Smooth muscle cell of the brain vasculature (primary cell): Measurements from ENCODE around the gene EMP1.

Experiments
- DNase-seq: peaks from one replicate; pipeline ENCODE4 v3.0.0-alpha.2; 2012; ENCODE audit warnings: low read depth, low spot score

EMP1 gene

DNA sequence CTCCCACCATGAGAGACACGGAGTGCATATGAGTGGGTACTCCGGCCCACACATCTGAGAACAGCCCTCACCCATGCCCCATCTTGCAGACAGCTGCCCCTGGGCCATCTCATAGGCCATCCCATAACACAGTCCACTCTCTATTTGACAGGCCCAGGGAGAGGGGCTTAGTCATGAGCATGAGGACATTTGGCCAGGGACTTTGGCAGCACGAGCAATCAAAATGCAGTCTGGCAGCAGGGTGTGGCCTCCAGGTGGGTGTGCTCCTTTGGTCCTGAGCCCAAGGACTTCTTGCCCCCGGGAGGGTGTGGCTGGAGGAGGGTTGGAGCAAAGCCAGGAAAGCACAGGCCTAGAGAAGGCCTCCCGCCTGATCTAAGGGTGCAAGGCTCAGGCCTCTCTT is 25.6 kb downstream of the EMP1 start:
- no peak for DNase-seq

DNA sequence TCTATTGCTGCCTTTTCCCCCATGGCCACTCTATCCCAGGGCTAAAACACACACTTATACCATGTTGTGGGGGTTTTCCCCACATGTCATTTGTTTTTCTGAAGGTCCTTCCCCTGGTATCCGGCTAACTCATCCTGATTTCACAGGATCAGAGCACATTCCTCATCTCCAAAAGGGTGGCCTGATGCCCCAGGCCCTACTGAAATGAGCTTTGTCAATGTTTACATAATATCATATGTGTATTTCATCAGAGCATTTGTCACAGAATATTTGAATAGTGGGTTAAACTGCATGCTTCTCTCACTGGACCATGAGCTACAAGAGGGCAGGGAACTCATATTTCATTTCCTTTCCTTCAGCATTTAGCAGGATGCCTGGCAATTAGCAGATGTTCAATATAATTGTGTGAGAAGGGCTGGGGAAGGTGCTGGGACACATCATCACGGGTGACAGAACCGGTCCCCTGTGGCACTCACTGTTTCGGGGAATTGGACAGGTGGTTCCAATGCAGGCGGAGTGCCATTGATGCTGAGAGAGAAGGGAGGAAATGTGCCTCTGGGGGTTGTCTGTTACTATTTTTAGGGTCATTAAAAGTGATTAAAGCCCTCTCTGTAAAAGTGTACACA is 26.8 kb downstream of the EMP1 start:
- no peak for DNase-seq

DNA sequence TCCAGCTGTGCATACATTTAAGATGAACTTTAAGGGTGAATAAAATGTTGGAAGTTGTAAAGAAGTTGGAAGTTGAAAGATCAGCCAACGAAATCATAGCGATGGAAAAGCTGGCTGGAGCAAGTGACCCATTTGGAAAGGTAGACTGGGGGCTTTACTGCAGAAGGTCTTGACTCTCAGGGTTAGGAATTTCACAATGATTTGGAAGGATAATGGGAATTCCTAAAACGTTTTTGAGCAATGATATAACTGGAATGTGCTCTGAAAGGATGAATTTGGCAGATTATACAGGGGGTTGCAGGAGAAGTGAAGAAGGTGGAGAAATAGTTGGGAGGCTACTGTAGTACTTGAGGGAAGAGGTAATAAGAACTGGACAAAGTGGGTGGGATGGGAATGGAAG is 27.4 kb downstream of the EMP1 start:
- DNase-seq, result no peak

DNA sequence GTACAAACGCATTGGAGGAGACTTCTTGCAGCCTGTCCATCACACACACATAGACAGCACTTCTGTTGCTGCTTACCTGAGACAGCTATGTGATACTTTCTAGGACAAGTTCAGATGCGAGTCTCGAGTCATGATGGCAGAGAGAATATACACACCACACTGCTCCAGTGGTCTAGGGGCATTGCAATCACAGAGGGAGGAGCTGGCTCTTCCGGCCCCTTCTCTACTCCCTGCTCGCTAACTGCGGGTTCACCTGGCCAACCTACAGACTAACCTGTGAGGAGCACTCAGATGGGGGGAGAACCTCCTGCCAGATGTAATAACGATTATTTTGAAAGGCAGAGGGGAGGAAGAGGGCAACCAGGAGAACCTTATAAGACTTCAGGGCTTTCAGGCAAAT is 30.7 kb downstream of the EMP1 start:
- DNase-seq, result no peak

DNA sequence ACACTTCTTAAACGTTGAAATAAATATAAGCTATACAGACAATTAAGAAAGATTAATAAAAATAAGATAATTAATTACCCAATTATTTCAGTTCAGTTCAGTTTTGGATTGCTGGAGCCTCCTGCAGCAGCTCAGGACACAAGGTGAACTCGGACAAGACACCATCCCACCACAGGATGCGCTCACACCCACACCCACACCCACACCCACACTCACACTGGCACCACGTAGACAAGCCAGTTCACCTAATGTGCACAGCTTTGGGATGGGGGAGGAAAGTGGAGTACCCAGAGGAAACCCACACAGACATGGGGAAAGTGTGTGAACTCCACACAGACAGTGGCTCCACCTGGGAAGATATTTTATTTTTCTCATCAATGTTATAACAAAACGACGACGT is 32.1 kb downstream of the EMP1 start:
- no peak for DNase-seq

DNA sequence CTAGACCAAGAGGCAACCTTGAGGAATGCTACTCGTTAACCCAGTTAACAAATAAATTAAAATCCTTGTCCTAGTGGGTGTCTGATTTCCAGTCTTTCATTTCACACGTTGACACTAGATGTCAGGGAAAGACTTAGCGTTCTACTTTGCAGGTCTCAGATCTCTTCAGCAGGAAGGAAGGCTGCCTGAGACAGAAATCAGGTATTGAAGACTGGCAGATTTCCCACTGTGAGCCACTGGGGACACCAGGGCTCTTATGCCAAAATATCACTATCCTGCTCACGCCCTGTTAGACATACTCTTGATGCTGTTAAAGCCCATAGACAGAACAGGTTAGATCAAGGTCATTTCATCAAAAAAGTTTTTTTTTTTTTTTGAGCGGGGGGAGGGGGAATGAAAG is 33.0 kb downstream of the EMP1 start:
- DNase-seq, result no peak

DNA sequence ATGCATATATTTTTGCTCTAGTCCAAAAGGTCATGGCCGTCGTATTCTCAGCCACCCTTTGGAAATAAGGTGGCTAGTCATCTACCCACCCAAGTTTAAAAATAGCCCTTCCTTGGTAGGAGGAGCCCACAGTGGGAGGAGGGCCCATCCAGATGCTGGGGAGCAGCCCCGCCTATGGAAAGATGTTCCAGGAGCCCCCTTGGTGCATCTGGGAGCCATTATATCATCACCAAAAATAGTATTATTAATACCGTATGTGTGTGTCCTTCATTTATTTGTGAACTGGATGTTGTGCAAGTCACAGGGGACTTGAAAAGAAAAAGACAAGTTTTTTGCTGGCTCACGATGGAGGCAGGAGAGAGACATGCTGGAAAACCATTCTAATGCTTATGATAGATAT is 34.0 kb downstream of the EMP1 start:
- DNase-seq, result no peak

DNA sequence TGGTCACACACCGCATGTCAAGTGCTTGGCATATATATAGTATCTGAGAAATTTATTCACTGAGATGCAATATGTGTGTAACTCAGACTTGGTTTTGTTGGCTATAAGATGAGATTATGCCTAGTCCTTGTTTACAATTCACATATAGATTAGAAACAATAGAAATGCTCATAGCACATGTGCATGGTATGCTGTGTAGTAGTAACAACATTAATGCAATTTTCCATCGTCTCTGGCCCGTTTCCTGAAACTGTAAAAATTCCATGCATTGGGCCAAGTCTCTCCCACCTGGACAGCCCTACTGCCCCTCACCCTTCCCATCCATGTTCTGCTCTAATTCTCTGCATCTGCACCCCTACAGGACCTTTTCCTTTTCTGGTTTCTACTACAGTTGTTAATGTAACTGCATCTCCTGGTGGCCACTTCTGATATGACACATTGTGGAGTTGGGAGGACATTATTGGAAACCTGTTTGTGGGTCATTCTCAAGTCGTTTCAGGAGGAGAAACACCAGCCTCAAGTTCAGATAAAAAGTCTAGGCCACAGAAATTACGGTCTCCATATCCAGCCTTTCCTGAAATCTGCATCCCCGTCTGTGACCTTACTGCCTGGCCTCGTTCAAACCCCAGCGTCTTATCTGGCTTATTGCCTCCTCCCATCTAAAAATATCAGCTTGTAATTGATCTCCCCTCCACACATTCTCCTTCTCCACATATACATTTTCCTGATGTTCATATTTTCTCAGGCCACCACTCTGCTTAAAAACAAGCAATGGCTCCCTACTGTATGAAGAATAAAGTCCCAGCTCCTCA is 37.5 kb downstream of the EMP1 start:
- peak; percentile 45 for DNase-seq

DNA sequence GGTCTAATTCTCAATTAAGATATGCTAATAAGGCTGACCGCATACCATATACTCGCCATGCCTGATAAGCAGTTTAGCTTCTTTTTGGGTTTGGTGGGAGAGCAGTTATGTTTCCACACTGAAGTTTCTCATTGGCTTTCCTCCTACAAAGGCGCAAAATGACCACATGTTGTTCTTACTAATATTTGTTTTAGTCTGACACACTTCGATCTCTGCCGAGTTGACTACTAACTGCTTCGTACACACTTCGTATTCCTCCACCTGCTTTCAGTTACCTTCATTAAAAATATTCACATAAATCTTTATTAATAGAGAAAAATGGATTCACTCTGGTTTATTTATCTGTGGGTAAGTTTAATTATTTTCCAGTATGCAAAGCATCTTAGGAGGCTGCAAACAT is 41.7 kb downstream of the EMP1 start:
- no peak for DNase-seq

DNA sequence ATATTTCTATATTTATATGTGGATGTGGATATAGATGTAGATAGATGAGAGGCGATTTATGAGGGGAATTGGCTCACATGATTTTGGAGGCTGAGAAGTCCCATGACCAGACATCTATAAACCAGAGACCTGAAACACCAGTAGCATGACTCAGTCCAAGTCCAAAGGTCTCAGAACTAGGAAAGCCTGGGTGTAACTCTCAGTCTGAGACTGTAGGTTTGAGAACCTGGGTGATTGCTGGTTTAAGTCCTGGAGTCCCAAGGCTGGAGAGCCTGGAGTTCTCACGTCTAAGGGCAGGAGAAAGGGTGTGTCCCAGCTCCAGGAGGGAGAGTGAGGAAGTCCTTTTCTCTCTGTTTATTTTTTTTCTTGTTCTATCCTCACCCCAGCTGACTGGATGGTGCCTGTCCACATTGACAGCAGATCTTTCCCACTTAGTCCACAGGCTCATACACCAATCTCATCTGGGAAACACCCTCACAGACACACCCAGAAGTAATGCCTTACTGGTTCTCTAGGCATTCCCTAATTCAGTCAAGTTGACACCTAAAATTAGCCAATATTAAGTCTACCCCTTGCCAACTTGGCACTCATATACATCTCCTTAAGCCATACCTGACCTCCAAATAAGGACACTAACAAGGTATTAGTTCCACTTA is 45.4 kb downstream of the EMP1 start:
- no peak for DNase-seq

DNA sequence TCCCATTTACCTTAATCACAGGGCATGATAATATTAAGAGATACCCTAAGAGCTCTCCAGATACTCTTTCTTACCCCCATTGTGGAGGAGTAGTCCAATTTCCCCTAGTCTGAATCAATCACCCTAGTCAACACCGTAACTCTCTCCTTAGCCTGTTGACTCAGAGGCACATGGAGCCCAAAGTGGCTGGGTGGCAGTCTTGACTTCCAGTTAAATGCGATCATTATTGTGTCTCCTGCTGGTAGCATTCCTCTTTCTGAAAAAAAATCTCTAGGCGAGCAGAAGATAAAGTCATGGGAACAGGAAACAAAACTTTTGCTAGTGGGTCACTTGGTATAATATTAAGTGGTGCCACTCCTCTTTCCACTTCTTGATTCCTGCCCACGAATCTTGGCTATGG is 46.4 kb downstream of the EMP1 start:
- no peak for DNase-seq

DNA sequence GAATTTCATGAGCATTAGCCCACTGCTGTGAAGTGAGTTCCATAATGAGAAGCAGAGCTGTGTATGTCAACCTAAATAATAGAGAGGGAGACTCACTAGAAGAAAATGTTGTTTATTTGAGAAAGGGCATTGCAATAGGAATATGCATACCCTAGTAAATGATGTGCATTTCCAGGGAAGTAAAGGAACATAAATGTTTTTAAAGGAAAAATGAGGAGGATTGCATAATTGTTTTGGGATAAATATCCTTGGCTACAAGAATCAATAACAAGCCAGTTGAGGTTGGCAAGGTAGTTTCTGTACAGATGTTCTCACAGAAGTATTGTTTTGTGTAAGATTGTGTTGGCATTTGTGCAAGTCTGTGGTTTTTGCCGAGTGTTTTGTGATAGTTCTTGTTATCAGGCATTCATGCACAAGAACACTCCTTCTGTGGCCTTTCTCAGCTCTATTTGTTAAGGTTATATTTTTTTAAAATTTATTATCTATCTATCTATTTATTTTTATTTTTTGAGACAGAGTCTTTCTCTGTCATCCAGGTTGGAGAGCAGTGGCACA is 47.1 kb downstream of the EMP1 start:
- DNase-seq, result no peak

DNA sequence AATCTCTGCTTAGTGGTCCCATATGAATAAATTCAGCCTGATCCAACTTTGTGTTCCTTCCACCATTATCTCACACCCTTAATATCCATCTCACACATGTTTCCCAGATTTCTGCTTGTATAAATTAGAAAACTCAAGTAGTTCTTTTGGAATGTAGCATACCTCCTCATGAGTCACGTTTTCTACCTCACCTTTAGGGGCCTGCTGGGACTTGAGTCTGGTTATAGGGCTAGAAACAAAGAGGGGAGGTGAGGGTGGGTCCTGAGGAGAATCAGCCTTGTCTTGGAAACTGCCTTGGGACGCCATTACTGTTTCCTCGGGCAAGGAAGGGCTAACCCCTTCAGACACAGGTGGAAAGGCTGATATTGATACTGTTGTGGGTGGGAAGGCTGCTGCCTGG is 51.1 kb downstream of the EMP1 start:
- DNase-seq, result no peak

DNA sequence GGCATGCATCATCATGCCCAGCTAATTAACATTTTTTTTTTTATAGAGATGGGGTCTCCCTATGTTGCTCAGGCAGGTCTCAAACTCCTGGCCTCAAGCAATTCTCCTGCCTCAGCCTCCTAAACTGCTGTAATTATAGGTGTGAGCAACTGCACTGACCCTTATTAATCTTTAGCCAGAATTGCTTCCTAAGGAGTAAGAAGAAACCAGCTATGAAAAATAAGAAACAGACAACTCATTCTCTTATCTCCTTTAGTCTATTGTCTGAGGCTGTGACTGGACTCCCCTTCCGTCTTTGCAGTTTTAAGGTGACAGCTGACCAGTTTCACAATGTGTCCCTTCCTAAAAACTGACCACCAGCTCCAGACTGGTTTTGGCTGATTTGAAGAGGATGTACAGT is 52.4 kb downstream of the EMP1 start:
- no peak for DNase-seq

DNA sequence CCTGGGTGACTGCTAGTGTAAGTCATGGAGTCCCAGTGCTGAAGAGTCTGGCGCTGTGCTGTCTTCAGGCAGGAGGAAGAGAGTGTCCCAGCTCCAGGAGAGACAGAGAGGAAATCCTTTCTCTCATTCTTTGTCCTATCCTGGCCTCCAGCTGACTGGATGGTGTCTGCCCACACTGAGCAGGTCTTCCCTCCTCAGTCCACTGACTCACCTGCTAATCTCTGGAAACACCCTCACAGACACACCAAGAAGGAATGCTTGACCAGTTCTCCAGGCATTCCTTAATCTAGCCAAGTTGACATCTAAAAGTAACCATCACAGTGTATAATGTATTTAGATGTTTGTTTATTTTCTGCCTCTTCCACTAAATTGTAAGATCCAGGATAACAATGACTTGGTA is 53.9 kb downstream of the EMP1 start:
- DNase-seq, result no peak

DNA sequence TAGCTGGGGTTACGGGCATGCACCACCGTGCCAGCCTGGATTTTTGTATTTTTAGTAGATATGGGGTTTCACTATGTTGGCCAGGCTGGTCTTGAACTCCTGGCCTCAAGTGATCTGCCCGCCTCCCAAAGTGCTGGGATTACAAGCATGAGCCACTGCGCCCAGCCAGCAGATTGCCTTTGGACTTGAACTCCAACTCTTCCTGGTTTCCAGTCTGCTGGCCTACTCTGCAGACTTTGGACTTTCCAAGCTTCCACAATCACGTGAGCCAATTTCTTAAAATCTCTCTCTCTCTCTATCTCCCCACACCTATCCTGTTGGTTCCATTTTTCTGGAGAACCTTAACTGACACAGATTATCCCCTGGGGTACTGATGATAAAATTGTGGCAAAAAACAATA is 55.0 kb downstream of the EMP1 start:
- no peak for DNase-seq

DNA sequence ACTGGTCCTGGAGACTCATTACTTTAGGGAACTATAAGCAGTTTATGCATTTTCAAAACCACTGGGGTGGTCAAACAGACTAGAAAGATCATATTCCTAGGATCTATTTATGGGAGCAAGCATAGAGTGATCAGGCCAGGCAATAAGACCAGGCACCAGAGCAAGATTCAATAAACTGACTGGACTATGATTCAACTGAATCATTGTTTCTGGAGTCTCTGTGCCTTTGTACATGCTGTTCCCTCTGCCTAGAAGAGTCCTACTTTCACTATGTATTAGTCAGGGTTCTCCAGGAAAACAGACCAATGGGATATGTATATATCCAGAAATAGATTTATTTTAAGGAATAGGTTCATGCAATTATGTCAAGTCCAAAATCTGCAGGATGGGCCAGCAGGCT is 55.5 kb downstream of the EMP1 start:
- no peak for DNase-seq

DNA sequence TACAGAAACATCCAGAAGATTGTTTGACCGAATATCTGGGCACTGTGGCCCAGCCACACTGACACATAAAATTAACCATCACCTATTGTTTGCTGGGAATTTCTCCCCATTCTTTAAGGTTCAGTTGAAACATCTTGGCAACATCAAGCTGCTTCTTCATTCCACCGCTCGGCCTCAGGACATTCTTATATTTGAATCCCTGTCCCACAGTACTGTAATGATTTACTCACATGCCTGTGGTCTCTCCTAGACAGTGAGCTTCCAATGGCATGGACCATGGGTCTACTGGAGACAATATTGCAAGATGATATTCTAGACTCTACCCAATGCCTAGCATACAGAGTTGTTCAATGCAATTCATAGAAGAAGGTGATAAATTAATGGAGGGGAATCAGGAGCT is 56.1 kb downstream of the EMP1 start:
- DNase-seq, result no peak

DNA sequence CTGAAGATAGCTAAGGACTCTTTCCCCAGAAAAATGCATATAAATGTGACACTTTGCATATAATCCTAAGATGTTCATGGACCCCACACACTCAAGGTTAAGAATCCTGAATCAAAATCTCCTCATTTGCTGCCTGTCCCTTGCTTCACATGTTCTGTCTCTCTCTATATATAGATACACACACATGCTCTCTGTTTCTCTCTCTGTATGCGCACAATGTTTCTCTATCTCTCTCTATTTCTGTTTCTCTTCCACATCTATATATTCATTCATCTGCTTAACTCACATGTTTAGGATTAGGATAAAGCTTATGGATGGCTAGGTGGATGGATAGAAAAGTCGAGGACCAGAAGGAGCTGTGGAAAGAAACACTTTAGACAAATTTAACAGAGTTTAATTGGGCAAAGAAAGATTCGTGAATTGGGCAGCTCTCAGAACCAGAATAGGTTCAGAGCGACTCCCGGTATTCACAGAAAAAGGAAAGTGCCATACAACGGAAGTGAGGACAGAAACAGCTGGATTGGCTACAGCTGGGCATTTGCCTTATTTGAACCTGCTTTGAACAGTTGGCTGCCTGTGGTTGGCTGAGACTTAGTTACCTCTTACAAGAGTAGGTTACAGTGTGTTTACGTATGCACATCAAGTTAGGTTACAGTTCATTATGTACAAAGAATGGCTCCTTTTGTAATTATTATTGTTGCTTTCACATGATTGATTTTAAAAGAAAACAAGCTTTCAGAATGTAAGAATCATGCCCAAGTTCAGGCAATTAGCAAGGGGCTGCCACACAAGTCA is 57.6 kb downstream of the EMP1 start:
- no peak for DNase-seq

DNA sequence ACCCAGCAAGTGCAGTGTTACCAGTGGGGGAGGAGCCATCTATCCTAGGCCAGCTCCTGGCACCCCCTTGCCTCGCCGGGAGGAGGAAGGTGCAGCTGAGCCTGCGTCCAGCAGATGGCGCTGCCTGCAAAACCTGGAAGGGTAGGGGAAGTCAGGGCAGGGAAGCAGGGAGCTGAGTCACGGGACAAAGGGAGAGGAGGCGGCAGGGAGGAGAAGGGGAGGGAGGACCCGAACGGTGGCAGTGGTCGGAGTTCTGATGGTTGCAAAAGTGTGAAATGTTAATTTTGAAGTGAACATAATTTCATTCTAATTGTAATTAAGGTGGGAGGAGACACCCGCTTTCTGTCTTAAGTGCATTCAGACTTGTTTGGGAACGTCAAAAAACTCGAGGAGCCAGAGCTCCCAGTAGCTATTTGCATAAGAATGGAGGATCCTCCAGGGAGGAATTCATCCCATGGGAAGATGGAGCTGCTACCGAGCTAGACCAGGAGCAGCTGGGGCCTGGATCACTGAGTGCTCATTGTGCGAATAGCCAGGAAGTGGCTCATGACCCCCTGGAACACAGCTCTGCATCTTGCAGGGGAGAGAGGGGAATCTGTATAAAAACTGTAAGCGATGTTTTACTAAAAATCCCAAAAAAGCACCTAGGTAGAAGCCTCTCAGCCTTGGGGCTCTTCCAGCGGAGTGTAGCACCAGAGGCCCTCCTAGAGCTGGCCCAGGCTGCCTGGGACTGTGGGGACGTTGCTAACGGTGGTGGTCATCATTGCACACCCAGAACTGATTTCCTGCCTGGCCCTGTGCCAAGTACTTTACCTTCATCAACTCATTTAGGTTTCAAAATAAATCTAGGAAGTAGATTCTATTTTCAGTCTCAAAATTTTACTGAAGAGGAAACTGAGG is 59.5 kb downstream of the EMP1 start:
- DNase-seq, result peak; percentile 90

DNA sequence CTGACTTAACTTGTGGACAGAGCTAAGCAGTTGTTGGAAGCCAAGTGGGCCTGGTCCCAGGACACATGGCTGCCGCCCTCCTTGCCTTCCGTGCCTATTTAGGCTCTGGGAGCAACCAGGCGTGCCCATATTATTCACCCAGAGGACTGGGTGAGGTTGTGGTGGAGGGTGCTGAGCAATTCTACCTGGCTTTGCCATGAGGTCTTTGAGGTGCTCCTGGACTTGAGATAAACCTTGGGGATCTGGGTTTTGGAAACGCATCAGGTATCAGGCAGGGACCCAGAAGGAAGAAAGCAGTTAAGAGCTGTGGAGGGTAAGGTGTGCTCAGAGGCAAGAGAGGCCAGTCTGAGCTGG is 60.1 kb downstream of the EMP1 start:
- DNase-seq, result no peak
